C4-2B (cell line): ENCODE measurements around the gene ZNF576.

Experiments
- H3K27ac ChIP-seq: fragments of 450-650 bp; 2 replicates; pipeline ENCODE4 v1.5.1; 2017
- ZFX ChIP-seq: fragments of 450-650 bp; IDR thresholded peaks from 2 replicates; pipeline ENCODE4 v1.6.1; 2017
- TF ChIP-seq, protein P1 (sequence below): fragments of 450-650 bp; conservative IDR thresholded peaks from 2 replicates; pipeline ENCODE4 v1.5.1; 2017; ENCODE audit warnings: mild to moderate bottlenecking

ZNF576 gene

DNA sequence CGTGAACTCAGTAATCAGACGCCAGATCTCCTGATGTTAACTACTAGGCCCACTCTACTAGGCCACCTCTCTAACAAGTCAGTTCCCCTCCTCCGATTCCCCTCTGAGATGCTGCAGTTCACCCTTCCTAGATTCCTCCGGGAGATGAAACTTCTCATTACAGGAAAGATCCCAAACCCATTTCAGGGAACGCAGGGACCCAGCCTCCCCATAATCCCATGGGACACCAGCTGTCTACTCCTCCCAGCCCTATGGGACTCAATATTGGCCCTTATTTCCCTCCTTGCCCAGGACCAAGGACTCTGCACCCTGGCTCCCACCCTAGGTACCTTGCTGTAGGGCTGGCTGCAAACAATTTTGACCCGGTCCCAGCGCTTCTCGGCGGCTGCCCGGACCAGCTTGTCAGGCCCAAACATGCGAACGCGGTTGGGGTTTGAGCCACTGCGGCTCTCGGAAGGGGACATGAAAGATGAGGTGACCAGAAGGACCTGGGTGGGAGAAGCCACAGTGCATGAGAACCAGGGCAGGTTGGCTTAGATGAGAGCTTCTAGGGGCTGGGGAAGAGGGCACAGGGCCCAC is 42.0 kb upstream of the ZNF576 start:
- H3K27ac ChIP-seq: no peak overlapping the region
- no peak for TF ChIP-seq ZFX
- TF ChIP-seq, protein P1, sequence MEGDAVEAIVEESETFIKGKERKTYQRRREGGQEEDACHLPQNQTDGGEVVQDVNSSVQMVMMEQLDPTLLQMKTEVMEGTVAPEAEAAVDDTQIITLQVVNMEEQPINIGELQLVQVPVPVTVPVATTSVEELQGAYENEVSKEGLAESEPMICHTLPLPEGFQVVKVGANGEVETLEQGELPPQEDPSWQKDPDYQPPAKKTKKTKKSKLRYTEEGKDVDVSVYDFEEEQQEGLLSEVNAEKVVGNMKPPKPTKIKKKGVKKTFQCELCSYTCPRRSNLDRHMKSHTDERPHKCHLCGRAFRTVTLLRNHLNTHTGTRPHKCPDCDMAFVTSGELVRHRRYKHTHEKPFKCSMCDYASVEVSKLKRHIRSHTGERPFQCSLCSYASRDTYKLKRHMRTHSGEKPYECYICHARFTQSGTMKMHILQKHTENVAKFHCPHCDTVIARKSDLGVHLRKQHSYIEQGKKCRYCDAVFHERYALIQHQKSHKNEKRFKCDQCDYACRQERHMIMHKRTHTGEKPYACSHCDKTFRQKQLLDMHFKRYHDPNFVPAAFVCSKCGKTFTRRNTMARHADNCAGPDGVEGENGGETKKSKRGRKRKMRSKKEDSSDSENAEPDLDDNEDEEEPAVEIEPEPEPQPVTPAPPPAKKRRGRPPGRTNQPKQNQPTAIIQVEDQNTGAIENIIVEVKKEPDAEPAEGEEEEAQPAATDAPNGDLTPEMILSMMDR: no peak

DNA sequence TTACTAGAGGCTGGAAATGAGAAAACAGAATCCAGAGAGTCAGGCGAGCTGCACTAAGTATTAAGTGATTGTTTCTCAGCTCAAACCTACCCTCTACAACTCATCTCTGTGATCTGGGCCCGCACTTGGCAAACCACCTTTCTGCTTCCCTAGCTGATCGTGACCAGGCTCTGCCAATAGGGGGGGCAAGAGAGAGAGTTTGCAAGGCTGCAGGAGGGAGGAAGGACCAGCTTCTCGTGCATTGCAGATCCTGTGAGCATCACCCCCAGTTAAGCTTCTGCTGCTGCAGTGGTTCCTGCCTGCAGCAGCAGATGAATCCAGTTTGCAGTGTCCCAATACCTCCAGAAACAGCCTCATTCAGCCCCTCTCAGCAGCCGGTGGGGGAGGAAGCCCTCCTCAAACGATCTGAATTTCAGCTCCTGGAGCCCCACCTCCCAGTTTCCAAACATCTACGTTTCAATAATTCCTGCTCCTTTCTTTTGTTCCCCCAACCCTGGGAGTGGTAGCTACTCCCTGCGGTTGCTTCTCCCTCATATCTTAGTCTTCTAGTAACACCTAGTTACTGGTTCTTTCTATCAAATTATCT is 41.1 kb upstream of the ZNF576 start:
- no peak overlapping the region for H3K27ac ChIP-seq
- TF ChIP-seq, protein P1: peak; percentile 74
- TF ChIP-seq ZFX: no peak

DNA sequence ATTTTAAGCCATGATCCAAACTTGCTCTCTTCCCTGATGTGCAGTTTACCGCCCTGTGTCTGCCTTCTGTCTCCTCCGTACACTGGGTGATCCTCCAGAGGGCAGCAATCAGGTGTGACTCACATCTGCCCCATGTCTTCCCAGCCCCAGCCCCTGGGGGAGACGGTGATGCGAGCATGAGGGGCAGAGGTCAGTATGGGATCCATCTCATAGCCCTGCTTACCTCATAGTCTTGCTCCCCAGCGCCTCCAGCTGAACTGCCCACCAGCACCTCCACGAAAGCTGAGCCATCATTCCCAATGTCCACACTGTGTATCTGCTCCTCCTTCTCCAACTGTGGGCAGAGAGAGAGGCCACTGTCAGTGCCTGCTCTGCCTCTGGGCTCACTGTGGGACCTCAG is 35.7 kb upstream of the ZNF576 start:
- TF ChIP-seq, protein P1: no peak
- no peak for TF ChIP-seq ZFX
- H3K27ac ChIP-seq: no peak overlapping the region

DNA sequence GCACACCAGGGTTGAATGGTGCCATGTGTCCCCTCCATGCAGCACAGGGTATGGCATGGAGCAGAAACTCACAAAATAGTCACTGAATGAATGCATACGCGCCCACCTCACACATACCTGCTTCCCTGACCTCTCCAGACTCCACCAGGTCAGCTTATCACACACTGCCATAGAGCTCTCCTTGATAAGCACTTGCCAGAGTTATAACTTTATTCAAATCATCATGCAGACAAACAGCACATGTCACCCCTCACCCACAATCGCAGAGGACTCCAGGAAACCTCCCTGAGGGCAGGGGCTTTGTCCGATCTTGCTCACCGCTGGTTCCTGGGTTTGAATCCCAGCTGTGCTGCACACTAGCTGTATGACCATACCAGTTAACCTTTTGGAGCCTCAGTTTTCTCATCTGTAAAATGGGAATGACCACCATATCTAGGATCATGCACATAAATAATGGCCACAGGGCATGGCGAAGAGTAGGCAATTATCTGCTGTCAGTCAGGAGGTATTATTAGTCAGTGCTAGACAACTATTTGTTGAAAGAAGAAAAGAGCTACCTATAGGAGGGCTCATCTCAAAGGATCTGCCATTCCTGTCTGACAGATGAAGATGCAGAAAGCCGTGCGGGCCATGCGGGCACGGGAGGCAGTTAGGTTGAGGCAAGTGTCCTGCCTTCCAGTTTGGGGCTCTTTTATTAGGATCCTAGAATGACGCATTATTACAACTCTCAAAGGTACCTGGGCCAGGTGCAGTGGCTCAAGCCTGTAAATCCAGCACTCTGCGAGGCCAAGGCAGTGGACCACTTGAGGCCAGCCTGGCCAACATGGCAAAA is 35.0 kb upstream of the ZNF576 start:
- TF ChIP-seq, protein P1: no peak
- TF ChIP-seq ZFX: no peak
- H3K27ac ChIP-seq: no peak overlapping the region

DNA sequence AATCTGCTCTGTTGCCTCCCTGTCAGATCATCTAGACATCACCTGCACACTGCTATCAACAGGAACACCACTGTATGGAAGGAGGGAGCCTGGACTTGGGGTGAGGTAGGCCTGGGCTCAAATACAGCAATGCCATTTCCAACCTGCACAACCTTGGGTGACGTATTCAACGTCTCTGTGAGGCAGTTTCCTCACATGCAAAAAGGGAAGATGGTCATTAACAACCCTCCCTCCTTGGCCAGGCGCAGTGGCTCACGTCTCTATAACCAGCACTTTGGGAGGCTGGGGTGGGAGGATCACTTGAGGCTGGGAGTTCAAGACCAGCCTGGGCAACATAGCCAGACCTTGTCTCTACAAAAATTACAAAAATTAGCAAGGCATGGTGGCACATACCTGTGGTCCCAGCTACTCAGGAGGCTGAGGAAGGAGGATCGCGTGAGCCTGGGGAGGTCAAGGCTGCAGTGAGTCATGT is 34.1 kb upstream of the ZNF576 start:
- no peak for TF ChIP-seq ZFX
- TF ChIP-seq, protein P1: no peak
- H3K27ac ChIP-seq: no peak overlapping the region

DNA sequence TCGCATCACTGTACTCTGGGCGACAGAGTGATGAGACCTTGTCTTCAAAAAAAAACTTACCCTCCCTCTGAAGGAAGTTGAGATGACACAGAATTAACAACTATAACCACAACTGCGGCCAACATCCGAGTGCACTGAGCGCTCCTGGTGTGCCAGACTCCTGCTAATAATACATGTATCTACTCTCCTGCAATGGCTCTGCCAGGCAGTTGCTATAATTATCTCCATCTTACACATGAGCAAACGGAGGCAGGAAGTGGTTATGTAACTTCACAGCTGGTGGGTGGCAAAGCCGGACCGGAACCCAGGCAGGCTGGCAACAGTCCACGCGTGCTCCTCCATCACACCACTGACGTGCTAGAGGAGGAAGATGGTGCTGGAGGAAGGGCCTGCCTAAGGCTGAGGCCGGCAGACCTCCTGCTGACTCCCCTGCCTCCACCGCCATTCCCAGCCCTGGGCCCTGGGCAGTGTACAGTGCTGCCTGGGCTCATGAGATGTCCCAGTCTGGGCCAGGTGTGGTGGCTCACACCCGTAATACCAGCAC is 33.6 kb upstream of the ZNF576 start:
- no peak for TF ChIP-seq ZFX
- TF ChIP-seq, protein P1: no peak
- H3K27ac ChIP-seq: no peak overlapping the region
